ENCODE data around the gene FAAP20.

Gene FAAP20

GRCh38 chr1:2163205-2163604 lies 31.4 kb downstream of the FAAP20 start:
- no peaks in the 10 kb centered on the region for H3K4me1 ChIP-seq (ENCODE audit: insufficient read depth, low read length, severe bottlenecking)
- no peak overlapping the region for H2AFZ ChIP-seq (ENCODE audit: low read length)
- H3K27ac ChIP-seq (ENCODE audit: low read depth, low read length, poor library complexity, severe bottlenecking) = no peak overlapping the region
- no peaks in the 10 kb centered on the region for H3K9me3 ChIP-seq (ENCODE audit: low read length)
- H3K9me2 ChIP-seq (ENCODE audit: low read depth, low read length) = no peaks in the 10 kb centered on the region
- H3K79me2 ChIP-seq (ENCODE audit: insufficient read depth, low read length) = no peaks in the 10 kb centered on the region
- no peak overlapping the region for H3K4me2 ChIP-seq (ENCODE audit: low read length)
- no peaks in the 10 kb centered on the region for H4K20me1 ChIP-seq (ENCODE audit: insufficient read depth, low read length)
- no peaks in the 10 kb centered on the region for H3F3A ChIP-seq (ENCODE audit: insufficient read depth, low read length)
- H3K27me3 ChIP-seq (ENCODE audit: insufficient read depth, low read length) = no peaks in the 10 kb centered on the region; the same call in 1 of the 2 replicates
- no peak overlapping the region for H3K4me3 ChIP-seq (ENCODE audit: low read depth, low read length, poor library complexity, severe bottlenecking)
- TF ChIP-seq EZH2 (IDR thresholded peaks at IDR 0.05; ENCODE audit: borderline replicate concordance, low read length) = no peak
- TF ChIP-seq CTCF (IDR thresholded peaks at IDR 0.05; ENCODE audit: low read length) = no peak
- H3K9ac ChIP-seq (ENCODE audit: low read length) = no peak overlapping the region
- H3K36me3 ChIP-seq (ENCODE audit: insufficient read depth, low read length) = no peaks in the 10 kb centered on the region; the same call in 1 of the 2 replicates

GRCh38 chr1:2160451-2161300 lies 33.9 kb downstream of the FAAP20 start:
- H2AFZ ChIP-seq (ENCODE audit: low read length) = no peak overlapping the region
- no peaks in the 10 kb centered on the region; the same call in 1 of the 2 replicates for H3K36me3 ChIP-seq (ENCODE audit: insufficient read depth, low read length)
- no peaks in the 10 kb centered on the region for H3K9me2 ChIP-seq (ENCODE audit: low read depth, low read length)
- H4K20me1 ChIP-seq (ENCODE audit: insufficient read depth, low read length) = no peaks in the 10 kb centered on the region
- H3K4me3 ChIP-seq (ENCODE audit: low read depth, low read length, poor library complexity, severe bottlenecking) = no peak overlapping the region
- H3K4me2 ChIP-seq (ENCODE audit: low read length) = no peak overlapping the region
- H3K27me3 ChIP-seq (ENCODE audit: insufficient read depth, low read length) = no peaks in the 10 kb centered on the region; the same call in 1 of the 2 replicates
- H3K79me2 ChIP-seq (ENCODE audit: insufficient read depth, low read length) = no peaks in the 10 kb centered on the region
- H3K27ac ChIP-seq (ENCODE audit: low read depth, low read length, poor library complexity, severe bottlenecking) = no peak overlapping the region
- H3F3A ChIP-seq (ENCODE audit: insufficient read depth, low read length) = no peaks in the 10 kb centered on the region
- H3K4me1 ChIP-seq (ENCODE audit: insufficient read depth, low read length, severe bottlenecking) = no peaks in the 10 kb centered on the region
- no peak overlapping the region for H3K9ac ChIP-seq (ENCODE audit: low read length)
- no peaks in the 10 kb centered on the region for H3K9me3 ChIP-seq (ENCODE audit: low read length)
- no peak for TF ChIP-seq EZH2 (IDR thresholded peaks at IDR 0.05; ENCODE audit: borderline replicate concordance, low read length)
- TF ChIP-seq CTCF (IDR thresholded peaks at IDR 0.05; ENCODE audit: low read length) = no peak

GRCh38 chr1:2159124-2159523 lies 35.4 kb downstream of the FAAP20 start:
- H3F3A ChIP-seq (ENCODE audit: insufficient read depth, low read length) = no peaks in the 10 kb centered on the region
- no peaks in the 10 kb centered on the region for H3K9me3 ChIP-seq (ENCODE audit: low read length)
- H3K27ac ChIP-seq (ENCODE audit: low read depth, low read length, poor library complexity, severe bottlenecking) = no peak overlapping the region
- no peaks in the 10 kb centered on the region for H3K4me1 ChIP-seq (ENCODE audit: insufficient read depth, low read length, severe bottlenecking)
- no peaks in the 10 kb centered on the region for H3K27me3 ChIP-seq (ENCODE audit: insufficient read depth, low read length)
- no peaks in the 10 kb centered on the region for H3K79me2 ChIP-seq (ENCODE audit: insufficient read depth, low read length)
- no peak overlapping the region for H2AFZ ChIP-seq (ENCODE audit: low read length)
- TF ChIP-seq EZH2 (IDR thresholded peaks at IDR 0.05; ENCODE audit: borderline replicate concordance, low read length) (no peak), CTCF (IDR thresholded peaks at IDR 0.05; ENCODE audit: low read length) (no peak)
- H3K4me2 ChIP-seq (ENCODE audit: low read length) = no peak overlapping the region
- H3K9me2 ChIP-seq (ENCODE audit: low read depth, low read length) = no peaks in the 10 kb centered on the region
- H3K4me3 ChIP-seq (ENCODE audit: low read depth, low read length, poor library complexity, severe bottlenecking) = no peak overlapping the region
- no peaks in the 10 kb centered on the region; the same call in 1 of the 2 replicates for H3K36me3 ChIP-seq (ENCODE audit: insufficient read depth, low read length)
- H3K9ac ChIP-seq (ENCODE audit: low read length) = no peak overlapping the region
- no peaks in the 10 kb centered on the region for H4K20me1 ChIP-seq (ENCODE audit: insufficient read depth, low read length)

Data from OCI-LY1 (cell line).